NOMO-1 (cell line): Measurements from ENCODE around the gene SERPINB5.
A peak's percentile ranks its signal among the peaks of the same experiment; 100 is the strongest.

ENCODE experiments used
- DNase-seq, 2 experiments: peaks; one replicate each; lab custom pipeline; 2025; ENCODE audit not compliant: unreplicated experiment in 2 of 2; lab: John Stamatoyannopoulos, UW

The SERPINB5 gene

DNA sequence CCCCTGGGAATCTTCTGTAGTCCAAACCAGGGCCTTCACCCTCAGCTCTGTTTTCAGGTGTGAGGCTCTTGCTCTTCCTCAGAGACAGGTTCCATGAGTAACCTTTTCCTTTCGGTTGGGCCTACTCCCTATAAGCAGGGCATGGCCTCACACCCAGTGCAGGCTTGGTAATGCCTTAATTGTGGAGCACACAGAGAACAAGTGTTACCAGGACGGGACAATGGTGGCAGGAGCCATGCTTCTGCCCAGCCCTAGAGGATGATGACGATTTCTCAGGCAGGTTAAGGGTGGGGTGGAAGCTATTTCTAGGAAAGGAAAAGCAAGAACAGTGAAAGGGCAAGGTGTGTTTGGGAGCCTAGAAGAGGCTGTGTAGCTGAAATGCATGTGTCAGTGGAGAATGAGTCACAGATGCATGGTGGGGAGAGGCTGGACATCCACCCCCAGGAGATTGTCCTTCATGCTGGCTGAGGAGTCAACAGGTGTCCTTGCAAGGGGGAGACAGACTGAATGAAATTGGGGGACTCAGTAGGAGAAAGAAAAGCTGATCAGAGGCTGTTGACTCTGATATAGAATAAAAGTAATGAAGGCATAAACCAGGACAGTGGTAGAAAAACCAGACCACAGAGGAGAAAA, 43.4 kb downstream of the SERPINB5 start:
- no peak for DNase-seq

DNA sequence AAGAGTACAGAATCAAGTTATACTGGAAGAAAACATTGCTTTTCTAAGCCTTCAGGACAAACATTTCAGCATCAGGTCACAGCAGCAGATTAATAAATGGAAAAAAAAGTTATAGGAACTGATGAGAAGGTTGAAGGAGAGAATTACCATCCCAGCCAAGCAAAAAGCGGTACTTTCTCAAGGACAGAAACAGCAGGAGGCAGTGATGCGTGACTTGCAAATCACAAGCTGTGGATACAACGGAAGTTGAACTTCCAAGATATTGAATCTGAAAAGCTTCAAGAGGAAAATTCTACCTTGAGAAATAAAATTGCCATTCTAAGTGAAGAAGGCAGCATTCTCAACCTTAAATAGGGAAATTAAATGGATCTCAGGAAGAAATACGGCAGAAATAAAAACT, 46.9 kb downstream of the SERPINB5 start:
- DNase-seq: no peak

DNA sequence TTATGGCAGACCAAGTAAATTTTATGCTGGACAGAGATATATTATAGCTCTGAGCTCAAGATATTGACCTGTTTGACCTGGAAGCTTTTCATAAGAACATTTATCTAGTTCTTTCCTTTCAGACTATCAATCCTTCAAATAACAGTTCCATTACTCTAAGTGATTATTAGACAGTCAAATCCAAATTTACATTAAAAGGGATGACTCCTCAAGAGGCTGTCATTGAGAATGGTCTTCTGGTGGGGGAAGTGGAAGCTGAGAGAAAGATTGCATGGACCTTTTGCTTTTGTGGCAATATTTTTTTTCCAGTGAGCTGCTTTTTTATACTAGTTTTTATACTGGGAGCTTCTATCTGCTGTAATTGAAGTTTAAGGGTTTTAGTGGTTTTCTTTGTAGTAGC, 50.5 kb downstream of the SERPINB5 start:
- DNase-seq: no peak

GRCh38 chr18:63528863-63529492, 52.2 kb downstream of the SERPINB5 start:
- no peak for DNase-seq

DNA sequence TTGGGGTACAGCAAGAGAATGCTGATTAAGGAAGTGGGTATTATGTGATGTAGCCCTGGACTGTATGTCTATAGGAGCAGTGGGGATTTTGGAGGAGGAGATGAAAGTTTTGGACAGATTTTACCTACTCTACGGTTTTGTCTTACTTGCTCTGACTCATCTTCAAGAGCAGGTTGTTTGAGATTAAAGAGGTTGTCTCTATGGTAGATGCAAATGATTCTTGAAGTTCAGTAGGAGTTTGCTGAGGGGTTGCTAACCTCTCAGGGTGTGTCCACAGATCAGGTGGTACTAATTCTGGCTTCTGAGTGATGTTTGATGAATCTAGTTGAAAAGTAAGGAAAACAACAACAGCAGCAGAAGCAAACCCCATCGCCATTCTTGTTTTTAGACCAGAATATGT, 55.7 kb downstream of the SERPINB5 start:
- no peak for DNase-seq

GRCh38 chr18:63534615-63535014, 57.9 kb downstream of the SERPINB5 start:
- peak; percentile 63 to 77 for DNase-seq

DNA sequence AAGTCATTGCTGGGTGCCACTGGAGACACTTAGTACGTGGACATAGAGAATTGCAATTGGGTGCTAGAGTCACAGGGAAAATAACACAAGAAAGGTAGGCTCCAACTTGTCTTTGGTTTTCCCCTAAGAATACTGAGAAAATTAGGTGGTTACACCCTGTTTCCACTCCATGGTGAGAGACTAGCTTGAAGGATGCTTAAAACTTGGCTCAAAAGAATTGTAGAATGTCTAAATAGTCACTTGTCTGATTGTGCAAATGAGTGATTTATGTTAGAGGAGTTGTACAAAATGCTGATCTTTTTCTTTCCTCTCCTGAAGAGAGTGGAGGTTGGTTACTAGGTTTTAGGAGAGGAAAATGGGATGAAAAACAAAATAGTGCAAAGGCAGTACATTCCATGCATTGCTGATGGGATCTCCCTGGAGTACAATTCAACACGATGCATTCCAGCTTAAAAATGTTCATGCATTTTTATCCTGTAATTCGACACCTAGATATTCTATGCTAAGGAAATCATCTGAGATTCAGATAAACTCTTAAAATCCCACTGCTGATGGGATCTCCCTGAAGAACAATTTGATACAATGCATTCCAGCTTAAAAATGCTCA, 63.2 kb downstream of the SERPINB5 start:
- no peak for DNase-seq

GRCh38 chr18:63542069-63542468, 65.3 kb downstream of the SERPINB5 start, which contains the start of gene SERPINB12:
Gene SERPINB12, plus strand, starts transcription at chr18:63542369. Its CDS starts 13,791 bp downstream, at chr18:63556160.
- DNase-seq: peak in 1 of 2 experiments; percentile 47

GRCh38 chr18:63544017-63544416, 67.3 kb downstream of the SERPINB5 start:
- DNase-seq: no peak

GRCh38 chr18:63545000-63545399, 68.2 kb downstream of the SERPINB5 start:
- no peak for DNase-seq

GRCh38 chr18:63550068-63550467, 73.3 kb downstream of the SERPINB5 start:
- no peak for DNase-seq

DNA sequence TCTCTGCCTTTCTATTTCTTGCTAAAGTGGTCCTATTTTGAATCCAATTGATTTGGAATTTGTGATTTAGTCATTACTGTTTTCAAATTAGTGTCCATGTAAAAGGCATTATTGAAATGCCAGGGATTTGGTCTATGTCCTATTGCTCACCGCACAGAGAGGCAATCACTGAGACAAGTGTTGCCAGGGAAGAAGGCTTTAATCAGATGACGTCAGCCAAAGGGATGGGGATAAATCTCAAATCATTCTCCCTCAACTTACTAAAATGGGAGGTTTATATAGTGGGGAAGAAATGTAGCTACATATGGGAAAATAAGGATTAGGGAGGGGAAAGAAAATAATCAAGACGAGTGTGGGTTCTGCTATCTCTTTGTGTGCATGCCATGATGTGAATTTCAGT, 75.0 kb downstream of the SERPINB5 start:
- DNase-seq: no peak

DNA sequence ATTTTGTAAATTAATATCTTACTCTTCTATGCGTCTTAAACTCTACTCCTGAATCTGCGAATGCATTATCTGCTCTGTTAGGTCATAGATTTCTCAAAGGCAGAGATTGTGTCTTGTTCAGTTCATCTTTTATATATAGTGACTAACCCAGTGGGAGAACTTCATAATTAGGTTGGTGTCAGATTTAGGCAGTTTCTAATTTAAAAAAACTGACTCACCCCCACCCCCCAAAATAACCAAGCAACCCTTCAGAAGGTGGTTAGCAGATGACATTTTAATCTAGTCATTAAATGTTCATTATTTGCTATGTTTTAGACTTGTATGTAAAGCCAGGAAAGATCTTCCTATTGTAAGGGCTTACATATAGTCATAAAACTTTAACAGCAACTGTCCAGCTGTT, 75.8 kb downstream of the SERPINB5 start:
- DNase-seq: no peak

DNA sequence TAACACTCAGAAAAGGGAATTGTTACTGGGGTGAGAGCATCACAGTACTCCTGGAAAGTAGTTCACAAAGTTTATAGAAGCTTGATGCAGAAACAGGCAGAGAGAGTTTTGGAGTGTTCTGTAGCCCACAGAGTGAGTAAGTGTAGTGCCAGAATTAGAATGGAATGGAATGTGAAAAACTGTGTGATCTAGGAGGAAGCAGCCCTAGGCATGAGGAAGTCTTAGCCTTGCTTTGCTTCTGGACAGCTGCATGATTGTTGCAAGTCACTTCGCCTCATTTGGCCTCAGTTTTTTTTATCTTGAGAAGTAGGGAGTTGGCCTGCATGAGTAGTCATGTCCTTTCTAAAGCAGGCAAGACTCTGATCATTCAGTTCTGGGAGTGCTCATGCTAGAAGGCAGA, 76.3 kb downstream of the SERPINB5 start:
- DNase-seq: peak; percentile 83 to 89
